NCI-H146 treated with DMSO at 0.1 percent for 48 hours (cell line): Measurements from ENCODE around the gene CRYBB1.

Source experiments
- DNase-seq: peaks from one replicate; lab custom pipeline; 2025; ENCODE audit not compliant: unreplicated experiment; lab: John Stamatoyannopoulos, UW

CRYBB1 gene

GRCh38 chr22:26581633-26582168 lies 36.1 kb downstream of the CRYBB1 start:
- DNase-seq: no peak

DNA sequence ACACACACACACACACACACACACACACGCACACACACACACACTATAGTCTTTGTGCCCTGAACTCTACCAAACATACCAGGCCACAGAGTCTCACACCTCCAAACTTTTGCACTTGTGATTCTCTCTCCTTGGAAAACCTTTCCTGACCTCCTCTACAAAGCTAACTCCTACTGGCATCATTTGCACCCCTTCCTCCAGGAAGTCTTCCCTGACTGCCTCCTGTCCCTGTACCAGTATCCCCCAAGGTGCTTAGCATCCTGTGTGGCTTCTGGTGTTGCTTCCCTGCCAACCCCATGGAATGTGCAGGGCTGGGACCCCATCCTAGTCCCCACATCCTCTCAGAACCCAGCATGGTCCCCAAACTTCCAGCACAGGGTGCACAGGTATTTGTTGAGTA lies 36.8 kb downstream of the CRYBB1 start:
- DNase-seq: no peak

DNA sequence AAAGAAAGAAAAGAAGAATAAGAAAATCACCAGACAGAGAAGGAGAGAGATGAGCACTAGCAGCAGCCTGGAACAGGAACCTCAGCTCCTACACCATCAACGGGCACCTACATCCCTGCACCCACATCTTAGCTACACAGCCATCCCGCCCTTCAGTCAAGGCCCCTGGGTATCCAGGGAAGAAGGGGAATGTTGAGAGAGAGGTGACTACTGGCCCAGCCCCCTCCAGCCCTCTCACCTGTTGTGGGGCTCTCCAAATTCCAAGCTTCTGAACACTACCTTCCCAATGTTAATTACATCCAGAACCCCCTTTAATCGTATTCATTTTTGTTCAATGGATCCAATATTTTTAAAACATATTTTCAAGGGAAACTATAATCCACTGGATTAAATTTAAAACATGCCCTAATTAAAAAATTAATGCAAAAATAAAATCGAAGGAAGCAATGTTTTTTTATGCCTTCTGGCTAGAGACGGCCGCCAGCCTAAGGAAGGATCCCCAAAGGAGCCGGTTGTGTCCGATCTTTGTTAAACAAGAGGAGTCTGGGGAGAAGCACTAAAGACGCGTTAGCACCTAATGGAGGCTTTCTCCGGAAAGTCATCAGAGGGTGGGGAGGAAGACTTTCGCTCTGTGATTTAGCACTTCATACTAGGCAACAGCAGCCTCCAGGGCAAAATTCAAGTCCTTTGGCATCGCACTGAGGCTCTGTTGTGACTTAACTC lies 37.4 kb downstream of the CRYBB1 start:
- DNase-seq: no peak

DNA sequence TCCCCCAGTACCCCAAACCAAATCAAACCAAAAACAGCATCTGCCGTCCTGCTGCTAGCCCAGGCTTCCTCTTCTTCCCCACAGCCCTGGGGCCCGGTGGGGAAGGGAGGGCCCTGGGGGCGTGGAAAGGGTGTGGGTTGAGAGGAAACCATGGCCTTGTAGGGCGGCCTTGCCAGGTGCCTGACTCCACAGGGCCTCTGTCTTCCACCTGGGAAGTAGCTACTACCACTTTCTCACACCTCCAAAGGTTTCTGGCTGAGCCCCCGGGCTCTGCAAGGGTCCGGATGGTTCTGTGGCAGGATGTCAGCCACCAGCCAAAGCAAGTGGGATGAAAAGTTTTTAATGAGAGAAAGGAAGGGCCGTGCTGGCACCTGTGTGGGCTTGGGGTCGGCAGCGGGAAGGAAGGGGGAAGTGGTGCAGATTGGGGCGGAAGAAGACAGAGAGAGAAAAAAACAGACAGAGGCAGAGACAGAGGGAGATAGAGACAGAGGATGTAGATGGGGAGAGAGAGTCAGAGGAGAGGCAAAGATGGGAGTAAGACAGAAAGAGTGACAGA lies 38.4 kb downstream of the CRYBB1 start:
- no peak for DNase-seq

- DNase-seq: no peak
These were observed 40.7 kb downstream of the CRYBB1 start for GRCh38 chr22:26577081-26577480.

- DNase-seq: no peak
These were observed 41.7 kb downstream of the CRYBB1 start for GRCh38 chr22:26576026-26576680.

- no peak for DNase-seq
These were observed 43.7 kb downstream of the CRYBB1 start for GRCh38 chr22:26574001-26574723.

GRCh38 chr22:26573026-26573662 lies 44.7 kb downstream of the CRYBB1 start:
- no peak for DNase-seq

- no peak for DNase-seq
These were observed 46.8 kb downstream of the CRYBB1 start for GRCh38 chr22:26570864-26571525.

GRCh38 chr22:26570115-26570514 lies 47.7 kb downstream of the CRYBB1 start:
- no peak for DNase-seq

DNA sequence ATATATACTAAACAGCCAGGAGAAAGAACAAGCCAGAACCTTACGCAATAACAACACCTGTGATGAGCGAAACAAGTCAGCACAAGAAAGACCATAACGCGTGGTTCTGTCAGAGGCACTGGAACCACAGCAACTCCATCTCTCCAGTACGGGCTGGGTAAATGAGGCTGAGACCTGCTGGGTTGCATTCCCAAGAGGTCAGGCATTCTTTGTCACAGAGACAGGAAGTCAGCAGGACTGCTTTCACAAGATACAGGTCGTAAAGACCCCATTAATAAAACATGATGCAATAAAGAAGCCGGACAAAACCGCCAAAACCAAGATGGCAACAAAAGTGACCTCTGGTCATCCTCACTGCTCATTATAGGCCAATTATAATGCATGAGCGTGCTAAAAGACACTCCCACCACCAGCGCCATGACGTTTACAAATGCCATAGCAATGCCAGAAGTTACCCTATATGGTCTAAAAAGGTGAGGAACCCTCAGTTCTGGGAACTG lies 49.6 kb downstream of the CRYBB1 start:
- DNase-seq: peak; percentile 53

- no peak for DNase-seq
These were observed 50.2 kb downstream of the CRYBB1 start for GRCh38 chr22:26567610-26568009.

- no peak for DNase-seq
These were observed 50.8 kb downstream of the CRYBB1 start for GRCh38 chr22:26566994-26567393.

- DNase-seq: no peak
These were observed 51.9 kb downstream of the CRYBB1 start for GRCh38 chr22:26565889-26566288.

DNA sequence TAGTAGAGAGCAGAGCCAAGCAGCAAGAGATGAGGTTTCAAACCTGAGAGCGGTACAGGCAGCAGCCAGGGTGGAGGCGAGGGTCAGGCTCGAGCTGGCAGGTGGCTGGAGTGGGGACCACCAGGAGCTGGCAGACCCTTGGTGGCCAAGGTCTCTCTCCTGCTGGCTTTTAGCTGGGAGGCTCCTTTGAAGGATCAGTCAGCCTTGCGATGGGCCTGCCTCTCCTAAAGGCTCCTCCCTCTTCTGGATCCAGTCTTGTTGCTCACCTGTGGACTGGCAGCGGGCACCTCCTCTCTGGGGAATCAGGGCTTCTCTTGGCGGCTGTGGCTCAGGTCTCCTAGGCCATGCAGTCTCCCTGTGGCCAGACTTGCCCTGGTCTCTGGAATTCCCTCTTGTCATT lies 52.6 kb downstream of the CRYBB1 start:
- DNase-seq: no peak

GRCh38 chr22:26564672-26565071 lies 53.2 kb downstream of the CRYBB1 start:
- no peak for DNase-seq

DNA sequence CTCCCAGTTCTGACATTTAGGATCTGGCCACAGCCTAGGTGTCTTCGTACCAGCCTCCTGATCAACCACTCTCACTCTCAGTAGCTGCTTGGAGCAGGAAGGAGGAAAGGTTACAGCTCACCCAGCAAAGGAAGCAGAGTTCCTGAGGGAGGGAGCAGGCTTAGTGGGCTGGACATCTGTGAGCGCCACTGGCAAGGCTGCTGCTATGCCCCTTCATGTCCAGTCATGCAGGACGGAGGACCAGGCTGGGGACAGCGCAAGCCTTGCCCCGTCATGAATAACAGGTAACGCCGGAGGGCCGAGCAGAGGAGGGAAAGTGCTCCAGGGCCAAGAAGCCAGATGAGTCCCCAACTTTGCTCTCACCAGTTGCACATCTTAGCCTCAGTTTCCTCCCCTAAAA lies 53.6 kb downstream of the CRYBB1 start:
- no peak for DNase-seq

DNA sequence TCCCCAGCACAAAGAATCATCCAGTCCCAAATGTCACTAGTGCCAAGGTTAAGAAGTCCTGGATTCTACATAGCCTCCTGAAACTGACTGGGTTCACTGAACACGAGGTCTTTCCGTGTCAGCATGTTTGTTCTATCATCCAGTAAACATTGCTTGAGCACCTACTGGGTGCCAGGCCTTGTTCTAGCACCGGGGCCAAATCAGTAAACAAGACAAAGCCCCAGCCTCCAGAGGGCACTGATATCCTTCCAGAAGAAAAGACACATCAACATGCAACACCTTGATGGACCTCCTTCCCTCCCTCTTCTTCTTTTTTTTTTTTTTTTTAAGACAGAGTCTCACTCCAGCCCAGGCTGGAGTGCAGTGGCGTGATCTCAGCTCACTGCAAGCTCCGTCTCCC lies 54.8 kb downstream of the CRYBB1 start:
- no peak for DNase-seq

GRCh38 chr22:26561756-26562417 lies 55.9 kb downstream of the CRYBB1 start:
- DNase-seq: no peak
